DND-41 (cell line): ENCODE data around the gene ST3GAL6.

ENCODE experiments used
- CTCF ChIP-seq: IDR thresholded peaks from 2 replicates; pipeline ENCODE4 v1.5.1; 2012; ENCODE audit warnings: borderline replicate concordance, low read length, moderate library complexity, mild to moderate bottlenecking; ENCODE audit not compliant: poor library complexity, severe bottlenecking; ENCODE audit errors: extremely low read depth
- EZH2 ChIP-seq: IDR thresholded peaks from 3 replicates; pipeline ENCODE4 v1.6.1; 2012; ENCODE audit warnings: borderline replicate concordance, low read depth, mild to moderate bottlenecking, moderate library complexity, low read length, inconsistent platforms; ENCODE audit not compliant: severe bottlenecking

GRCh38 chr3:98763819-98764418 is 779 bp downstream of the ST3GAL6 start:
- TF ChIP-seq CTCF = no peak
- TF ChIP-seq EZH2 = no peak
